NCI-H146 treated with DMSO at 0.1 percent for 48 hours (cell line): ENCODE measurements around the gene LMTK2.

Experiments
- DNase-seq: peaks from one replicate; lab custom pipeline; 2025; ENCODE audit not compliant: unreplicated experiment; lab: John Stamatoyannopoulos, UW

The LMTK2 gene

DNA sequence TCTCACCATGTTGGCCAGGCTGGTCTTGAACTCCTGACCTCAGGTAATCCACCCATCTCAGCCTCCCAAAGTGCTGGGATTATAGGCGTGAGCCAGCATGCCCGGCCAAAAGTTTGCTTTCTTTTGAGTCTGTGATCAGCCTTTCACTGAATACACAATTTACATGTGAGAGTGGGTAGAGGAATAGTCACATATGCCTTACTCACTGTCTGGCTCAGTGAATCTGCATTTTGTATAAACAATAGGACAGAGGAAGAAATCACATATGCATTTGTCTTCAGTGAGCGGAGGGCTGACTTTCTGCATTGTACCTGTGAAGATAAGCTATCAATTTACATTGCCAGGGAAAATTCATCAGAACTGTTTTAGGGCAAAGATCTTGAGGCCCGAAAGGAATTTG, 147.9 kb downstream of the LMTK2 start:
- no peak for DNase-seq

DNA sequence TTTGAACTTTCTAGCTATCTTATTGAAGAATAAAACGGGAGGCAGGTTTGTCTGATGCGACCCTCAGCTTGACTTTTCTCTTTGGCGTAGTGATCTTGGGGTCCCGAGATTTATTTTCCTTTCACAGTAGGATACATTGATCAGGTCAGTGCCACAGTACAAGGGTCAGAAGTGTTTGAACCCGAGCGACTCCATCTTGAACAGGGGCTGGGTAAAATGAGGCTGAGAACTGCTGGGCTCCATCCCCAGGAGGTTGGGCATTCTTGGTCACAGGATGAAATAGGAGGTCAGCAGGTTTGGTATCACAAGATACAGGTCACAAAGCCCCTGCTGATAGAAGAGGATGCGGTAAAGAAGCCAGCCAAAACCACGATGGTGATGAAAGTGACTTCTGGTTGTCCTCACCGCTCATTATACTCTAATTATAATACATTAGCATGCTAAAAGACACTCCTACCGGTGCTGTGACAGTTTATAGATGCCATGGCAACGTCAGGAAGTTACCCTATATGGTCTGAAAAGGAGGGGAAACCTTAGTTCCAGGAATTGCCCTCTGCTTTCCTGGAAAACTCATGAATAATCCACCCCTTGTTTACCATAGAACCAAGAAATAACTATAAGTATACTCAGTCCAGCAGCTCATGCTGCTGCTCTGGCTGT, 148.4 kb downstream of the LMTK2 start:
- DNase-seq = no peak

DNA sequence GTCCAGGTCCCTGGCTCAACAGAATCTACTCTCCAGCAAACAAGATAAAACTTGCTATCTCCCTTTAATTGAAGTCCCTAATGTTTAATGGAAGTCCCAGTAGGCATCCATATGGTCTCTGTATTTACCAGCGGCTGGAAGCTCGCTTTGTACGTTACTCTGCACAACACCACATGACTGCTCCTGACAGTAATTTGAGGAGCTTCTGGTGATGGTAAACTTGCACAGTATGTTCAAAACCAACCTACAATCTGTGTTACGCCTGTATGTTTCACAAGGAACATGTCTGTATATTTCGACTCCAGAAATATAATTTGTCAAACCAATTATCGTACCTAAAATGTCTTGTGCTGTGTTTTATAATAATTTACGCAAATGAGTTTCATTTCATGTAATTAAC, 149.8 kb downstream of the LMTK2 start:
- no peak for DNase-seq

GRCh38 chr7:98257701-98258100, 151.0 kb downstream of the LMTK2 start:
- no peak for DNase-seq
